Measurements from ENCODE around the gene P2RY6.

P2RY6 gene

GRCh38 chr11:73337846-73338245 is 65.7 kb downstream of the P2RY6 start:
- in situ Hi-C loops (cut with HindIII; ENCODE audit: low pct_unique_long_range_greater_than_20kb, low sequenced_read_pairs), result no loop called here
- no peak for TF ChIP-seq JUND (IDR thresholded peaks at IDR 0.05; ENCODE audit: low read depth)
- no peak for DNase-seq (ENCODE audit: low read depth in 1 of 2, low spot score in 1 of 2)

GRCh38 chr11:73338279-73338678 is 66.1 kb downstream of the P2RY6 start:
- in situ Hi-C loops (cut with HindIII; ENCODE audit: low pct_unique_long_range_greater_than_20kb, low sequenced_read_pairs), result no loop called here
- no peak for TF ChIP-seq JUND (IDR thresholded peaks at IDR 0.05; ENCODE audit: low read depth)
- DNase-seq (ENCODE audit: low read depth in 1 of 2, low spot score in 1 of 2), result no peak

- no peak for TF ChIP-seq JUND (IDR thresholded peaks at IDR 0.05; ENCODE audit: low read depth)
- no peak for DNase-seq (ENCODE audit: low read depth in 1 of 2, low spot score in 1 of 2)
- in situ Hi-C loops (cut with HindIII; ENCODE audit: low pct_unique_long_range_greater_than_20kb, low sequenced_read_pairs), result no loop called here
Observed at GRCh38 chr11:73340164-73340563, 68.0 kb downstream of the P2RY6 start.

- DNase-seq (ENCODE audit: low read depth in 1 of 2, low spot score in 1 of 2), result no peak
- TF ChIP-seq JUND (IDR thresholded peaks at IDR 0.05; ENCODE audit: low read depth), result no peak
- in situ Hi-C loops (cut with HindIII; ENCODE audit: low pct_unique_long_range_greater_than_20kb, low sequenced_read_pairs), result no loop called here
Observed at GRCh38 chr11:73342633-73343032, 70.5 kb downstream of the P2RY6 start.

GRCh38 chr11:73343076-73343873 is 71.1 kb downstream of the P2RY6 start:
- in situ Hi-C loops (cut with HindIII; ENCODE audit: low pct_unique_long_range_greater_than_20kb, low sequenced_read_pairs), result no loop called here
- DNase-seq (ENCODE audit: low read depth in 1 of 2, low spot score in 1 of 2), result no peak
- TF ChIP-seq JUND (IDR thresholded peaks at IDR 0.05; ENCODE audit: low read depth), result no peak

- no peak for TF ChIP-seq JUND (IDR thresholded peaks at IDR 0.05; ENCODE audit: low read depth)
- in situ Hi-C loops (cut with HindIII; ENCODE audit: low pct_unique_long_range_greater_than_20kb, low sequenced_read_pairs), result no loop called here
- no peak for DNase-seq (ENCODE audit: low read depth in 1 of 2, low spot score in 1 of 2)
Observed at GRCh38 chr11:73344191-73344607, 72.1 kb downstream of the P2RY6 start.

GRCh38 chr11:73345481-73346160 is 73.5 kb downstream of the P2RY6 start:
- in situ Hi-C loops (cut with HindIII; ENCODE audit: low pct_unique_long_range_greater_than_20kb, low sequenced_read_pairs), result no loop called here
- no peak for TF ChIP-seq JUND (IDR thresholded peaks at IDR 0.05; ENCODE audit: low read depth)
- no peak for DNase-seq (ENCODE audit: low read depth in 1 of 2, low spot score in 1 of 2)

GRCh38 chr11:73346186-73346935 is 74.2 kb downstream of the P2RY6 start:
- in situ Hi-C loops (cut with HindIII; ENCODE audit: low pct_unique_long_range_greater_than_20kb, low sequenced_read_pairs), result no loop called here
- DNase-seq (ENCODE audit: low read depth in 1 of 2, low spot score in 1 of 2), result no peak
- no peak for TF ChIP-seq JUND (IDR thresholded peaks at IDR 0.05; ENCODE audit: low read depth)

- in situ Hi-C loops (cut with HindIII; ENCODE audit: low pct_unique_long_range_greater_than_20kb, low sequenced_read_pairs), result no loop called here
- no peak for TF ChIP-seq JUND (IDR thresholded peaks at IDR 0.05; ENCODE audit: low read depth)
- no peak for DNase-seq (ENCODE audit: low read depth in 1 of 2, low spot score in 1 of 2)
Observed at GRCh38 chr11:73347067-73347466, 74.9 kb downstream of the P2RY6 start.

Measured in T47D (cell line).